HG03025 (cell line): Measurements from ENCODE around the gene BTN2A1.

Experiments used
- ATAC-seq: cut with Tn5 transposase; IDR thresholded peaks from one replicate; pipeline ENCODE4 v1.9.1; 2021; ENCODE audit warnings: mild to moderate bottlenecking, moderate library complexity; ENCODE audit not compliant: unreplicated experiment, low FRiP score

BTN2A1 gene

DNA sequence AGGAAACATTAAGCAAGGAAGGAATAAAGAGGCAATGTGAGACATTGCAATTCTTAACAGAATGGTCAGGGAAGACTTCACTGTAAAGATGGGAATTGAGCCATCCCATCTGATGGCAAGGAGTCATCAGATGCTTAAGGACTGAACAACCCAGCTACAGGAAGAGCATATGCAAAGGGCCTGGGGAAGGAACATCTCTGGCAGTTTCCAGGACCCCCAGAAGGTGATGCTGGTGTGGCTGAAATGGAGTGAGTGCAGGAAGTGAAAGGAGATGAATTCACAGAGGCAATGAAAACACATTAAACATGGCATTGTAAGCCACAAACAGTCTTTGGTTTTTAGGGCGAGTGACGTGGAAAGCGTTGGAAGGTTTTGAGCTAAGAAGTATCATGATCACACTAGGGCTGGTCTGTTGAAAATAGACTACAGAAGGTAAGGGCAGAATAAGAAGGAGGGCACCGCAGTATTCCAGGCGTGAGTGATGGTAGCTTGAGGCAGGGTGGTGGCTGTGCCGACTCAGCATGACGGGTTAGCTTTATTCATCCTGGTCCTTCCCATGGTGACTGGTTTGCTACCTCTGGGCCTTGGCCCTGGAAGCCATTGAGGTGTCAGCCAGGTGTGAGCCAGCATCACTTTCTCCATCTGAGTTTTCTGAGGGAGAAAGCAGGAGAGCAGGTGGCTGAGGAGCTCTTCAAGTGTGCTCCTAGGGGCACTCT is 6.8 kb downstream of the BTN2A1 start:
- ATAC-seq, result no peak

DNA sequence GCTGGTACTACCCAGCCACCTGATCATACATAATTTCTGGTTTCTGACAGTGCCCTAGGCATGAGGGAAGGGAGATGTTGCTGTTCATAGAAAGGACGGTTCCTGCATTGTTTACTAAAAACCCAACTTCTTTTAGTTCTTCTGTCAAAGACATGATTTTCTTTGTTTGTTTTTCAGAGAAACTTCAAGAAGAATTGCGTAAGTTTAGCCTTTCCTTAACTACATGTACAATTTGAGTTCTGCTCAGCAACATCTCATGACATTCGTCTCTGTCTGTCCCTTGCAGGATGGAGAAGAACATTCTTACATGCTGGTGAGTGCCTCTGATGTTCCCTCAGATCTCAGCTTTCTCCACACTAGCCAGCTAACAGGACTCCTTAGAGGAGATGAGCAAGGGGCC is 8.0 kb downstream of the BTN2A1 start:
- no peak for ATAC-seq

GRCh38 chr6:26468829-26469228 is 11.1 kb downstream of the BTN2A1 start:
- ATAC-seq, result no peak

DNA sequence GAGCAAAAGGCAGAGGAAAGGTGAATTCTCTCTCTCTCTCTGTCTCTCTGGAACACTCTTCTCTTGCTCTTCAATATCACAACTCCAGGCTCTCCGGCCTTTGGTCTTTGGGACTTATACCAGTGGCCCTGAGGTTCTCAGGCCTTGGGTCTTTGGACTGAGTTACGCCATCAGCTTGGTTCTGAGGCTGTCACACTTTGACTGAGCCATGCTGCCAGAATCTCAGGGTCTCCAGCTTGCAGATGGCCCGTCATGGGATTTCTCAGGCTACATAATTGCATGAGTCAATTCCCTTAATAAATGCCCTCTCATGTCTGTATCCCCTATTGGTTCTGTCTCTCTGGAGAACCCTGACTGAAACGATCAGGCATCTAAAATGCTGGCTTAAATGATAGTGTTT is 12.9 kb downstream of the BTN2A1 start:
- no peak for ATAC-seq

DNA sequence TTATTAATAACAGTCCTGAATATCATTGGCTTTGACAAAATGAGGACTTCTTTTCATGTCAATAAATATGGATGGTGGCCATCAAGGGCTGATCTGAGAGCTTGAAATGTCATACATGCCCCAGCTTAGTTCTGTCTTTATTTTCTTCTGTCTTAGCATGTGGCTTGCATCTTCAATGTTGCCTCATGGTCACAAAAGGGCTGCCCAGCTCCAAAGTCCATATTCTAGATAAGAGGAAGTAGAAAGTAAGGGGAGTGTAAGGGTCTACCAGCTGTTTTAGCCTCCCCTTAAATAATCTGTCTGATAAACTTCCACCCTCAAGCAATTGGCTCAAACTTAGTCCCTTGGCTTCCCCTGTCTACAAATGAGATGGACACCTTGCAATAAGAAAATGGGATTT is 14.2 kb downstream of the BTN2A1 start:
- ATAC-seq, result no peak

GRCh38 chr6:26472549-26473290 is 15.0 kb downstream of the BTN2A1 start:
- no peak for ATAC-seq

- no peak for ATAC-seq
Measured at GRCh38 chr6:26473429-26473757, 15.6 kb downstream of the BTN2A1 start.

GRCh38 chr6:26473758-26474438 is 16.1 kb downstream of the BTN2A1 start:
- peak; percentile 84 for ATAC-seq

DNA sequence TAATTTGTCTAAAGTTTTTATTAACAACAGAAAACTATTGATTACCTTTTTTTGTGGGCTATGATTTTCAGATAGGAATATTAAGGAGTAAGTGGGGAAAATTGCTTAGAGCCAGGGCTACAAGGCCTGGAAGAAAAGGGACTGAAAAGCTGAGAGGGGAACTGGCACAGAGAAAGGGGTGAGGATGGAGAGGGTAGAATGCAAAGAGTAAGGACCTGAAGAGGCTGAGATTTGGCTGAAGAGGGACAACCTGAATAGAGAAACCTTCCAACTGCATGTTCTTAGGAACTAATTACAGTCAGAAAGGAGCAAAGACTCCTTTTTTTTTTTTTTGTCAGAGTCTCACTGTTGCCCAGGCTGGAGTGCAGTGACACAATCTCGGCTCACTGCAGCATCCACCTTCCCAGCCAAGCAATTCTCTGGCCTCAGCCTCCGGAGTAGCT is 16.7 kb downstream of the BTN2A1 start:
- no peak for ATAC-seq

DNA sequence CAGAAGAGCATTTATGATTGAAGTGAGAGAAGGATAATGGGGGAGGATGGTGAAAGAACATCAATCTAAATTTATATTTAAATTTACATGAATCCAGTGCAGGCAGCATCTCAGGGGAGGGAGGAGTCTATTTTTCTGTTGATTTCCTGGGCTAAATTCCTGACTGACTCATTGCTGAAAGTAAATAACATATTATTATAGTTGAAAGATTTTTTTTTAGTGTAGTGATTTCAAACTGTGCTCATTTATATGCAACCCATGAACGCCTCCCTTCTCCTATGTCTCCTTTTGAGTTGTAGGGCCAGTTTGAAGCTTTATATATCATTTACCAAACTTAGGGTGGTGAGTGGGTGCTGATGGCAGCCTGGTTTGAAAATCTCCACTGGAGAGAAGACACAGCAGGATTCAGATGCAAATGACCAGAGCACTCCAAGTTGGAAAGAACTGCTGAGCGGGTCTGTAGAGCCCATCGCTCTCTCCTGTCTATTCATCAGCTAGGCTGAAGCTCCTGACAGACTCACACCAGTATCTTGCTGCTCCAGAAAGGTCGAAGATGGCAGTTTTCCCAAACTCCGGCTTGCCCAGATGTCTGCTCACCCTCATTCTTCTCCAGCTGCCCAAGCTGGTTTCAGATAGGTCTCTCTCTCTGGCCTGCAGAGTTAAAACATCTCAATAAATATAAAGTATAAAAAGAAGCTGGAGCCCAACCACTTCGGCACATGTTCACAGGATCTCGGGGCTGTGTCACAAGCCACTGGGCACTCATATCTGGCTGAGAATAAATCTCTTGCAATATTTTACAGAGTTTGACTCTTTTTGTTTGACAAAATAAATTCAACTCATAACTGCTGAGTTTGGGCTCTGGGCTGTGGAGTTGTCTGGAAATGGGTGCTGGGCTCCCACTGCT is 18.3 kb downstream of the BTN2A1 start:
- no peak for ATAC-seq

- ATAC-seq, result no peak
Measured at GRCh38 chr6:26476896-26477295, 19.1 kb downstream of the BTN2A1 start.

DNA sequence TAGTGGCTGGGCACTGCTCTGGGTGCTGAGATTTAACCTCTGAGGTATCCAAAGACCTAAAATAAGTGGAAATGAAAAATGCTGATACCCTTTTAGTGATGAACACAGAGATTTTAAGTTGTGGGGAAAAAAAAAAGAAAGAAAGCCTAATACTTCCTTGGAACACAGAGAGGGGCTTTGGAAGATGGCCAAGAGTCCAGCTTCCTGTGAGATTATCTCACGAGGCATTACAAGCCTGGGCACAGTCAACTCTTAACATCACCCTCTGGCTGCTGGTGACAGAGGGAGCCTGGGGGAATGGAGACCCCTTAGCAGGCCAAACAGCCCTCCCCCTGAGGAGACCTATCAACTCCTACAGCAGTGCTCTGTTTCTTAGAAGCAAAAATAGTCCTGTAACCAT is 19.7 kb downstream of the BTN2A1 start:
- no peak for ATAC-seq

- ATAC-seq, result no peak
Measured at GRCh38 chr6:26478100-26478984, 20.6 kb downstream of the BTN2A1 start.

DNA sequence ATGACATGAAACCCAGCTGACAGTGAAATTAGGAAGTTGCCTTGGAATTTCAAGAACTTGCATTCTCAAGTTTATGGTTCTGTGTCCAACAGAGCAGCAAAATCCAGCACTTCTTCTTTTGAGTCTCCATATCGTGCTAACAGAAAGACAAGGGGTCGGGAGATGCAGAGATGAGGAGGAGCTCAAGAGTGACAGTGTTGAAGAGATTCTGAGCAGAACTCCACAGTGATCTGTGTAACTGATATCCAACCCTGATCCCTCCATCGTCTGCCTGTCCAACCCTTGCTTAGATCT is 21.2 kb downstream of the BTN2A1 start:
- no peak for ATAC-seq

DNA sequence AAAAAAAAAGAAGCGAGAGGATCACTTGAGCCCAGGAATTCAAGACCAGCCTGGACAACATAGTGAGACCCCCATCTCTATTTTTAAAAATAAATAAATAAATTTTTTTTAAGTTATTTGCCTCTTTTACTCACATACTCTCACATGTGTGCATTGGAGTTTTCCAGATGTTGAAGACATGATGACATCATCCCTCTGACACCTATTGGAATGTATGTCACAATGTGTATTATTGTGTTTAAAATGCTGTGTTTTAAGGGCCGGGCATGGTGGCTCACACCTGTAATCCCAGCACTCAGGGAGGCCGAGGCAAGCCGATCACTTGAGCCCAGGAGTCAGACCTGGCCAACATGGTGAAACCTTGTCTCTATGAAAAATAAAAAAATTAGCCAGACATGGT is 24.6 kb downstream of the BTN2A1 start:
- no peak for ATAC-seq

DNA sequence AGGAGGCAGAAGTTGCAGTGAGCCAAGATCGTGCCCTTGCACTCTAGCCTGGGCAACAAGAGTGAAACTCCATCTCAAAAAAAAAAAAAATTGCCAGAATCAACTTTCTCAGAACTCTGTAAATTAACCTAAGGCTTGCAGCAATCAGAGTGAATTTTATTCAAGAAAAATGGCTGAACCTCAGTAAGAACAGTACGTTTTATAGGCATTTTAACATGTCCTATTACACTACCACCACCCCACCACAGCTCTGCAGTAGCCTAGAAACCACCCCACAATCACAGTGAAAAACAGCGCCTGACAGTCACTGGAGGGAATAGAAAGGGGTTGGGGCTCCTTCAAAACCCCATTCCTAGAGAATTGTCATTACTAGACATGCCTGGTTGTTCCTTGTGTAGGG is 26.0 kb downstream of the BTN2A1 start:
- no peak for ATAC-seq

DNA sequence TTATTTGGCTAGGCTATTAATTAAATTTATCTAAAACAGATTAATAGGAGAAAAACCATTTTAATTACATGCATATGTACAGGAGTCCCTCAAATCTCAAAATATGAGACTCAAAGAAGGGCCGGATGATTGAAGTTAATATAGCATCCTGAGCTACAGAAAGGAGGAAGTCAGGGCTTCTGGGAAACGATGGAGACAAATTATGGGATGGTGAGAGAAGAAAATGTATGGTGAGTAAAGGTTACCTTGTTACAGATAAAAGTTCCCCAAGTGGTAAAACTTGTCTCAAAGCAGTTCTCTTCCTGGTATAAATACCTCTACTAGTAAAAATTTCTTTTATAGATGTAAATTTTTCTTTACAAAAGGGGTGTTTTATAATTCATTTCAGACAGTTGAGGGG is 26.4 kb downstream of the BTN2A1 start:
- no peak for ATAC-seq

DNA sequence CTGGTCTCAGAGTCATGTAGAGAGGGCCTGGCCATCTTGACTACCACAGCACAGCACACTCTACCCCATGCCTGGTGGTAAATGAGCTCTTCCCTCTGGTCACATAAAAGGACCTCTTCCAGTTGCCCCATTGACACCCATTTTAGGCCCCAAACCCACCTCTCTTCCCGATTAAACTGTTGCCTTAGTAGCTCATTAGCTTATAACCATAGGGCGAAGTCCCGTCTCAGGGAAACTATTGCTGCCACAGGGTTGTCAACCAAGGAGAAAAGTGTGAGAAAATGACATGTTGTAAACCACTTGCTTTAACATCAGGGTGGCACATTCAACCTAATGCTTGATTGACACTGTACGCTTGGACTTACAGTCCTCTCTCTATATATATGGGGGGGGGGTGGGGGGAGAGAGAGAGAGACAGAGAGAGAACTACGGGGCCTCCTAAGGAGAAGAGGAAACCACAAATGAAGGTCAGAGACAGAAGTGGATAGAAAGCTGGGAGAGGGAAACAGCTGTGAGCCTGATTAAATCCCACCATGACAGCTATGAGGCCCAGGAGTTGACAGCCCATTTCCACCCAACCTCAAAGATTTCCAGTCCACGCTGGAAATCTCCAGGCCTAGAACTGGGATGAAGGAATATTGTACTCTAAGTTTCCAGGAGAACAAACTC is 27.5 kb downstream of the BTN2A1 start:
- ATAC-seq, result no peak

DNA sequence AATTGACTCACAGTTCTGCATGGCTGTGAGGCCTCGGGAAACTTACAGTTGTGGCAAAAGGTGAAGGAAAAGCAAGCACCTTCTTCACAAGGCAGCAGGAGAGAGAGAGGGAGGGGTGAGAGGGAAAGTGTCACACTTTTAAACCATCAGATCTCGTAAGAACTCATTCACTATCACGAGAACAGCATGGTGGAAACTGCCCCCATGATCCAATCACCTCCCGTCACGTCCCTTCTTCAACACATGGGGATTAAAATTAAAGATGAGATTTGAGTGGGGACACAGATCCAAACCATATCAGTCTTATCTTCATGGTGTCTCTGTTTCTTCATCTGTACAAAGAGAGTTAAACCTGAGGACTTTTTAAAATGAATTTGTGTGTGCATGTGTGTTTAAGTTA is 28.6 kb downstream of the BTN2A1 start:
- ATAC-seq, result no peak
